GM12873 (cell line): ENCODE results near the gene MYH9.

Experiments used
- TF ChIP-seq, protein P1 (sequence below): IDR thresholded peaks from 2 replicates; pipeline ENCODE4 v1.5.1; 2012; ENCODE audit warnings: low read depth, mild to moderate bottlenecking, moderate library complexity, low read length, control low read depth; ENCODE audit not compliant: insufficient read depth; ENCODE audit errors: missing control alignments

Gene MYH9

DNA sequence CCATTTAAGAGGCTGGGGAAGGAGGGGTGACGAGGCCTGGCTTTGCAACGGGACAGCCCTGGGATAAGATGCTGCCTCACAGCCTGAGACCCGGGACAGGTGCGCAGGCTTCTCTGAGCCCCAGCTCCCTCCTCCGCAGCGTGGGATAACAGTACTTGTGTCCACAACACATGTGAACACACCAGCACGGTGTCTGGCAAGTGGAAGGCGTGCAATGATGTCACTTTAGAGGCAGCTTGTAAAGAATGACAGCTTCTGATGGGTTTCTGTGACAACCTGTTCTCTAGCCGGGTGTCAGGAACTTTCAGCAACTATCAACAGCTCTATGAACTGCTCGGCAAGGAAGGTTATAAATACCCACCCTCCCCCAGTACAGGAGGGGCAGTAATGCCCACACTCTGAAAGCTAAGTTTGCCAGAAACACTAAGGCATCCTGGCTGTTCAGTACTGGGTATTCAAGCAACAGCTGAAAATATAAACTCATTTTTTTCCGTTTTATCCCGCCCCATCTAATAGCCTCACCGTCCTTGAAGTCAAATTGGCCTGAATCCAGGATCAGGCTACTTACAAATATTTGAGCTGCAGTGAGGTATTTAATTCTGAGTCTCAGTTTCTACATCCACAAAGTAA, 59.7 kb downstream of the MYH9 start:
- TF ChIP-seq, protein P1, sequence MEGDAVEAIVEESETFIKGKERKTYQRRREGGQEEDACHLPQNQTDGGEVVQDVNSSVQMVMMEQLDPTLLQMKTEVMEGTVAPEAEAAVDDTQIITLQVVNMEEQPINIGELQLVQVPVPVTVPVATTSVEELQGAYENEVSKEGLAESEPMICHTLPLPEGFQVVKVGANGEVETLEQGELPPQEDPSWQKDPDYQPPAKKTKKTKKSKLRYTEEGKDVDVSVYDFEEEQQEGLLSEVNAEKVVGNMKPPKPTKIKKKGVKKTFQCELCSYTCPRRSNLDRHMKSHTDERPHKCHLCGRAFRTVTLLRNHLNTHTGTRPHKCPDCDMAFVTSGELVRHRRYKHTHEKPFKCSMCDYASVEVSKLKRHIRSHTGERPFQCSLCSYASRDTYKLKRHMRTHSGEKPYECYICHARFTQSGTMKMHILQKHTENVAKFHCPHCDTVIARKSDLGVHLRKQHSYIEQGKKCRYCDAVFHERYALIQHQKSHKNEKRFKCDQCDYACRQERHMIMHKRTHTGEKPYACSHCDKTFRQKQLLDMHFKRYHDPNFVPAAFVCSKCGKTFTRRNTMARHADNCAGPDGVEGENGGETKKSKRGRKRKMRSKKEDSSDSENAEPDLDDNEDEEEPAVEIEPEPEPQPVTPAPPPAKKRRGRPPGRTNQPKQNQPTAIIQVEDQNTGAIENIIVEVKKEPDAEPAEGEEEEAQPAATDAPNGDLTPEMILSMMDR, result no peak

DNA sequence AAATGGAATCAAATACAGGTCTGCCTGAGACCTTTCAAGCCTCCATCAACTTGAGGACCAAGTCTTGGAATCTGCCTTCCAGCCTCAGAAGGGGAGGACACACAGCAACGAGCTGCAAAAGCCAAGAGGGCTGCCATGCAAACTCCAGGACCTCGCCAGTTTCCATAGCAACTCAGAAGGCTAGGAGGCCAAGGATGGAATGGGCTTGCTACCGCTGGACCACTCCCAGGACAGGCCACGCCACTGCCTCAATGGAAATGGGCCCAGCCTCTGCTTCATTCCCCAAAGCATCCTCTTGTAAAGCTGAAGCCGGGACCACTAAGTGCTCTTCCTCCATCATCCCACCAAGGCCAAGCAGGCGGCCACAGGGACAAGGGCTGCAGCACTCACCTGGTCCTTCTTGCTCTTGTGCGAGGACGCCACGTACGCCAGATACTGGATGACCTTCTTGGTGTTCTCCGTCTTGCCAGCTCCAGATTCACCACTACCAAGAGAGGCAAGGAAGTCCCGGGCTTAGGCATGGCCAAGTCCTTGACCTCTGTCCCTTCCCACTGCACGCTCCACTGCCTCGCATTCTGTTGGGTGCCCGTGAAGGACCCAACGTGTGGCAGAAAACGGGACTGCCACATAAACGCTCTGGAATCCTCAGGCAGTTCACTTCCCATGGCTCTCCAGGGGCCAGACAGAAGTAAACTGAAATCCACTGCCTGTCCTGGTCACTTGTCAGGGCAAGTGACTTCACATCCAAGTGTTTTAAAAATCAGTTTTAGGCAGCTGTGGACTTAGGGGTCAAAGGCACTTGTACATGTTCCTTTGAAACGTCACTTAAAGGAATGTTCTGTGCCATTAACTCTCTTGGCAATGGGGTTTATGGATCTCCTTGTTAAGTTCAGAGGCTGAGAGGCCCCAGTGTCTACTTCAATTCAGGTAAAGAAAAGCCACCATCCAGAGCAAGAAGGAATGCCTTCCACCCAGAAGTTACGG, 61.3 kb downstream of the MYH9 start:
- TF ChIP-seq, protein P1, result no peak

DNA sequence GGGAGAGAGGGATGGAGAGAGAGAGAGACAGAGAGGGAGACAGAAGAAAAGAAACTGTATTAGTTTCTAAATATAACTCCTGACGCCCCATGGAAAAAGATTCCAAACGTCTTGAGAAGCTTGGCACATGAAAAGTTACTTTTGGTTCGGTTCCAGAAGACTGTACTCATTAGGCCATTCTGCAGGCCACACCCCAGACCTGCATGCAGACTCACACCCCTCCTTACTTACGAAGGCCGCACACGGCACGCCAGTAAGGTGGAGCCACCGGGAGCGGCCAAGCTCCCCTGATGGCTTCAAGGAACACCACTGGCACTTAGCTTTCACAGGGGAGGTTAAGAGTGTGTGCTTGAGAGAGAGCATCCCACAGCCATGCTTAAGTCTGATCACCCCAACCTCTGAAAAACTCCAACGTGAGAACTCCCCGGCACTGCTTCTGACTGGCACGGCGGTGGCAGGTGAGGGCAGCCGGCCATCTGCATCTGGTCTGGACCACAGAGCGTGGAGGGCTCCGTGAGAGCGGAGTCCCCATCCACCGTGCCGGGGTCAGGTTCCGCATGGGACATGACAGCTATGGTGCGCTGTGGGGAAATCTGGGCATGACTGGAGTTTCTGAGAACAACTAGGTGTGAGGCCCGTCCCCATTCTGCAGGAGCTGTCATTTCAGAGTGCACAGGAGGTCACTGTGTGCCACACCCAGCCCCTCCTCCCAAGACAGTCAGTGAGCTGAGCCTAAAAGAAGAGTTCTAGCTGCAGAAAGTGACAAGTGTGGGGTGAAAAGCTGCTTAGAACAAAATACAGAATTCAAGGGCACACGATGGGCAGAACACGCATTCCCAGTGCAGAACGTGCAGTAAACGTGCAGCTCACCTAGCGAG, 62.4 kb downstream of the MYH9 start:
- TF ChIP-seq, protein P1, result no peak

DNA sequence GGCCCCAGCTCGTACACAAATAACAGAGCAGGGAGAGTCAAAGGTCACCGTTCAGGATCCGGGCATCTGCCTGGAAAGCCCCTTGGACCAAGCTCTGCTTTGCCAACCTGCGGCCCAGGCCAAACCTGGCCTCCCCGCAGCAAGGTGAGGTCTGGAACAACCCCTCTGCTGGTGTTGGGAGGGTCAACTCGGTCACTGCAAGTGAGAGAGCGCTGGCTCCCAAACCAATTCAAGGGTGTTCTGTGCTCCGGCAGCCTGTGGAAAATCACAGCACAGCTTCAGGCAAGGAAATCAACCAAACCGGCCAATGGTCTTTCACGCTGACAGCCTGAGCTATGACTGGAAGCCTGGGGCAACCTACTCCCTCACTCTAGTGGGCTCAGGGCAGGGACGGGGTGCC, 63.4 kb downstream of the MYH9 start:
- TF ChIP-seq, protein P1, result no peak

DNA sequence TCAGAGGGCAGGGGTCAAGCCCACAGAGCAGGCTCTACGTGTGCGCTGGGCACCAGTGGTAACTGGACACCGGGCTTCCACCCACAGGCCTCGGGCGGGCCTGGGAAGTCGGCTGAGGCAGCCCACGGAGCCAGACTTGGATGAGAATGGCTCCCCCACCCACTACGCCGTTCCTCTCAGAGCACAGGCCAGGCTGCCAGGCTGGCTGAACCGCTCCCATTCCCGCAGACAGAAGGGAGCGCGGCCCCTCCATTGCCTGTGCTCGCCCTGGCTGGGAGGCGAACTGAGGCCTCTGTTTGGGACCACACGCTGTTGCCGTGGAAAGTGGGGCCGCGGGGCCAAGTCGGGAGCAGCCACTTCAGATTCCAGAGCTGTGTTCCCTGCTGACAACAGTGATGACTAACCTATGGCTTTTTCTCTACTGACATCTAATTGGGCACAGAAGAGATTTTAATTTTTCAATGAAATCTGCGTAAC, 63.9 kb downstream of the MYH9 start:
- TF ChIP-seq, protein P1, result no peak

DNA sequence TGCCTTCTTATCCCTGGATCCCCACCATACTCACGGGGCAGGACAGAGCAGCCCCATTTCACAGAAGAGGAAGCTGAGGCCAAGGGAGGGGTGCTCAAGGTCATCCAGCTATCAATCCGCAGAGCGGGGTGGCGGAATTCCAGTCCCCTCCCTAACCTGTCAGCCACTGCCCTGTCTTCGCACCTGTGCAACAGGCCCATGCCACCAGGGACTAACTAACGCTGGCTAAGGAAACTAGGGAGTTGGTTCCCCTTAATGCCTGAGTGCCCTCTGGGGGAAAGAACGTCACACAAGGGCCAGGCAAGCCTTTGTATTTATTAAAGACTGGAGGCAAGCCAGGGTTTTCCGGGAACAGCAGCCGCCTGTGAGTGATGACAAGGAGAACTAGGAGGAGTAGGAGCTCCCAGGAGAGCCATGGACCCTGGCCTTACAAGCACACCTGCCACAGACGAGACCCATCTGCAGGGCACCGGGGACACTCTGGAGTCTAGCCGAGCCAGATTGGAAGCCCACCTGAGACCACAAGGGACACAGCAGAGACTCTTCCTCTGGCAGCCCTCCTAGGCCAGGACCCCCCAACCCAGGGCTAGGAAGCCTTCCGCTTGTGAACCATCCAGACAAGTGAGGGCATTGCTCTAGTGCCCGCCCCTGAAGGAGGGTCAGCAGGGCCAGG, 64.4 kb downstream of the MYH9 start:
- TF ChIP-seq, protein P1, result no peak
